HG03520 (cell line): Measurements from ENCODE around the gene ITGA1.
"Not testable (repeated sequence)": the region's sequence is repeated elsewhere in the genome, so short reads cannot be mapped to it uniquely, and the experiment has no call there.

Experiments used
- ATAC-seq: cut with Tn5 transposase; IDR thresholded peaks from one replicate; pipeline ENCODE4 v1.9.1; 2021; ENCODE audit warnings: mild to moderate bottlenecking, moderate library complexity; ENCODE audit not compliant: unreplicated experiment

Gene ITGA1

DNA sequence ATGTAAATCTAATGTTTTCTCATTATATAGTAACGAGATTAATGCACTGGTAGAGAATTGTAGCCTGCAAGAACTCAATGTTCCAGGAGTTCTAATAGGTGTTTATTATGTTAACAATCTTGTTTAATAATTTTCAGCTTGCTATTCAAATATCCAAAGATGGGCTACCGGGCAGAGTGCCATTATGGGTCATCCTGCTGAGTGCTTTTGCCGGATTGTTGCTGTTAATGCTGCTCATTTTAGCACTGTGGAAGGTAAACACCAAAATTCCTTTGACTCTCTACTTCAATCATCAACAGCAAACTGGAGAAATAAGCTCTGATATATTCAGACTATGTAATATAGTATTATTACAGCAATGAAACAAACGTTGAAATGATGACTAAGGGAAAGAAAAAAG, 159.5 kb downstream of the ITGA1 start:
- ATAC-seq = no peak

DNA sequence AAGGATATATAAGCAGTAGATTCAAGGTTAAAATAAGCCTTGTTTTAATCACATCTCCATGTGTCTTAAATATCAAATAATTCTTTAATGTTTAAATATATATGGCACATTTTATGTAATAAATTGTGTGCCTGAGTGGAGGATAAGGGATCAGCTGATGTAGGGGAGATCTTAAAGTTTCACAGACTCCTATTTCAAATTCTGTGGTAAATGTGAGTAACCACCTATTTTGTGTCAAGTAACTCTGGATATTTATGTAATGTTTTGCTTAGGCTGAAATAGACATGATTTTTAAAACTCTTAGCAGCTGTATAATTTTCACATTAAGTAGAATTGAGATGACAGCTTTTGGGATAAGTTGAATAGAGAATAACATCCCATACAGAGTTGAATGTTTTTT, 160.1 kb downstream of the ITGA1 start:
- no peak for ATAC-seq

DNA sequence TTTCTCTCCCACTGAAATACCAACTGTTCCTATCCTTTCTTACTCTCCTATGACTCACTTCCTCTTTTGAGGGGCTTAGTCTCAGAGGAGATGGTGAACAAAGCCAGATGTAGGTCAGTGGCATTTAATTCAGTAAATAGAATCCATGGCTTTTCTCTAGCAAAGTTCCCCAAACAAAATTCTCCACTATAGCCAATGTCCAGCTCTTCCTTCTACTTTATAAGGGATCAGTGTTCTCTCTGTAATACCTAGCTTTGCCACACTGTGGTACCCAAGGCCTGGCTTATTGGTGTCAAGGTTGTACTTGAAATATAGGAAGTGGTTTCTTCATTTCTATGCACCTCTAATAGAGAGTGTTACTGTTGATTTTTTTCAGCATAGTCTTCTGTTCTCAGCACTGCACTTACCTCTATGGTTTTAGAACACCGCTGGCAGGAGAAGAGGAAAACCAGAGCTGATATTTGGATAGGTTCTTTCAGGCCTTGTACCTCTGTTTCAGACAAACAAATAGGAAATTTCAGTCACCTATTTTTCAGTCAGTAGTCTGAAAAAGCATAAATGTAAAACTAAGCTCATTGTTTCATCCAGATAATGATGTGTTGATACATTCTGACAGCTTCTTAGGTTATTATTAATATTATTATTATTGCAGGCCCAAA, 160.8 kb downstream of the ITGA1 start:
- ATAC-seq = peak; percentile 99

DNA sequence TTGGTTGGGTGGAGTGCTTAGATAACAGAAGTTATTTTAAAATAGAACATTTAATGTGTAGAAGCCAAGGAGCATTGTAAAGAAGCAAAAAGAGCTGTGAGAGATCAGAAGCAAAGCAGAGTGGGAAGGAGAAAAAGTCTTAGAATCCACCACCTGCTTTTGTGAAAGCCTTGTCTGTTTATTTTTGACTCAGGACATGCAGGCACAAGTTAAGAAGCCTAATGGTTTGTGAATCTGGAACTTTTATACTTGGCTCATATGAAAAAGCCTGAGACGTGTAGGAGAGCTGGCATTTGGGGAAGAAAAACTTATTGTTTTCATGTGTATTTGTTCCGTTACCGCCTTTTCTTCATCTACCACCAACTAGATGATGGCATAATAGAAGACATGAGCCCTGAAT, 163.0 kb downstream of the ITGA1 start:
- no peak for ATAC-seq

DNA sequence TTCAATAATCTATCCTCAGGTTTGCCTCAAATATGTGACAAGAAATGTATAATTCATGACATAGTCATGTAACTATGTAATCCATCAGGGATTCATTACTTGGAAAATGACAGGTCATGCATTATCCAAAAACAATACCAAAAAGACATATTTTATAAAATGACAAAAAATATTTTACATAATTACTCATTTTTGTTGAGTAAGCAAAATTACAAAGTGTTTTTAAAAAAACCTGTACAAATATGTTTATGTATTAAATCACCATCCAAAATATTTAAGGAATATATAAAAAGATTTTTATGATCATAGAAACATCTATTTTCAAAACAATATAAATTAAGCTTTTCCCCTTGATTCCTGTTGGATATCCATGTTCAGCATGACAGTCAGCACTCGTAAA, 164.8 kb downstream of the ITGA1 start:
- ATAC-seq = no peak

DNA sequence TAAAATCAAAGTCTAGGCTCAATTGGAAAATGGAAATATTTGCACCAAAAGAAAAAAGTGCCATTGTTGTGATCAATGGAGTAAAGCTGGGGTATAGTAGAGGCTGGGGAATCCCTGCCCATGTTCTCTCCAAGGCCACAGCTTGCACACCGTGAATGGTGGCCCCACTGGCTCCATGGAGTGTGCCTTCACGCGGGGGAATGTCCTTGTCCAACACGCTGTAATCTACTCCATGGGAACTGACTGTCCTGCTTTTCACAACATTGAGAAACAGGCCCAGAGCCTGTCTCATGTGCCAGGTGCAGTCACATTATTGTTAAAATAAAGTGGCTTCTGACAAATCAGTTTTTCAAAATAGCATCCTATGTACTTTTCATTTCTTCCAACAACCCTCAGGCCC, 168.3 kb downstream of the ITGA1 start:
- no peak for ATAC-seq

DNA sequence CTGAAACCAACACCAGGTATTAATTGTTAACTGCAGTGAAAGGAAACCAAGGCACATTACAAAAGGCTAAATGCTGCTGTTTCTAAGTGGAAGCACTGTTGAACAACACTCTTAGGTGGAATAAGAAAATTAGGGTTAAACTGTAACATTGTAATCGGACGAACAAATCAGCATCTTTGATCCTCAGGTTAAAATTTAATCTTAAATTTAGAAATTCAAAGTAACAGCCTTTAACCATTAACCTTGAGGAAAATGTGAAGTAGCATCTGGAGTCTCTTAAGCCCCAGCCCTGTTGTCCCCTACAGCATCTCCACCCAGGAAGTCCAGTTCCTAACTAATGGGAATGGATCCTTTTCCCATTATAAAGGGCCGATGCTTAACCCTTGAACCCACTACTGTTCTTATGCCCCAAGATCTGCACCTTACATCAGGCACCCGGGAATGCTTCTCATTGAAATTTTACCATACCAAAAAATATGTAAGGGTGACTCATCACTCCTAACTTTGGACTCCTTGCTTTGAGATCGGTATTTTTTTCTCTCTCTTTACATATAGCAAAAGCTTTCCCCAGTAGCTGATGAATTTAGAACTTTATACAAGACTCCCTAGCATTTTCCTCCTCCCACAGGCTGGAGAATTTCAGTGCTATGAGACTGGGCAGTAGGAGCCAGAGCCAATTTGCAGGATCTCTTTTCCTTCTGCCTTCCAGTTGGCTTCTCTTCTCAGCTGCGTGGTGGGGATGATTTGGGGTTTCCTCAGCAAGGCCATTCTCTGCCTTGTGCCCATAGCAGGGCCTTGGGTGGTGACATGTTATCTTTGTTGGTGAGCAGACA, 169.4 kb downstream of the ITGA1 start:
- ATAC-seq = no peak

DNA sequence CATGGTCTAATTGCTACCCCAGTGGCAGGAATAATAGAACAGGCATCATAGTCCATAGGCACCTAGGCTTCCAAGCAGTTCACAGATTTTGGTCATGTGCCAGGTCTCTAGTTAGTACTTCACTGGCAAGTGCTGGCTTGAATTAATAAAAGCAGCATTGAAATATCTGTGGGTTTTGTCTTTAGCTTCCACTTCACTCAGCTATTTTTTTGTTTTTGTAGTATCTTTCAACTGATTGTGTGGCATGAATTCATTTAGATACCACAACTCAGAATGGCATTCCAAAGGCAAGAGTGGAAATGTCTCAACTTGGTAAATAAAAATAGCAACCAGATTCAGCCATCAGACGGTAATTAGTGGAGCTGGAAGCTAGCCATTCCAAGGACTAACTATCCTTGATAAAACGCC, 173.6 kb downstream of the ITGA1 start:
- no peak for ATAC-seq

DNA sequence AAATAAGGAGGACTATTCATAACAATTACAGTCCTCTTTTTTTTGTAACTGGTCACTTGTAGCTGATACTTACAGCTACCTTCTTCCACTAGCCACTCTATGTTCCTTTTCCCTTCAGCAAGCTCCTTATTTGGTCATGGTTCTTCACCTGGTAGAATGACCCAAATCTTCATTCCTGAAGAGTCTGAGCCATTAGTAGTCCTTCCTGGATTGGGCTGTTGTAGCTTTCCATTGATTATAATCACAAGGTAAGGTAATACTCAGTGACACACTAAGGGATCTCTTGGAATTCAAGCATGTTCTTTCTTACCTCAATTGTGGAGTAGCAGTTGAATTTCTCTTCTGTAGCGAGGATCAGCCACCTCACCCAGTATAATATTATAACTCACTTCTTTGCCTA, 175.9 kb downstream of the ITGA1 start:
- ATAC-seq = no peak

DNA sequence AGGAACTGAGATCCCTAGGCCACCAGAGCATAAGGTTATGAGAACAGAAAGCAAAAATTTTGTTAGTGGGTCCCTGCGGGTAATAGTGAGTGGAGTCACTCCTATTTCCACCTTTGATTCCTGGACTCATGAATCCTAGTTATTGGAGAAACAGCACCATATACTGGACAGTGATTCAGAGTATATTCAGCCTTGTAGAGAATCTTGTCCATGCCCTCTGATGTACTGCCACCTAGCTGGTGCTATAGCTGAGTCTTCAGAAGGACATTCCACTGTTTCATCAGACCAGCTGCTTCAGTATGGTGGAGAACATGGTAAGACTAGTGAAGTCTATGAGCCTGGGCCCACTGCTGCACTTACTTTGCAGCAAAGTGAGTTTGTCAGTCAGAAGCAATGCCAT, 176.4 kb downstream of the ITGA1 start:
- ATAC-seq = no peak

DNA sequence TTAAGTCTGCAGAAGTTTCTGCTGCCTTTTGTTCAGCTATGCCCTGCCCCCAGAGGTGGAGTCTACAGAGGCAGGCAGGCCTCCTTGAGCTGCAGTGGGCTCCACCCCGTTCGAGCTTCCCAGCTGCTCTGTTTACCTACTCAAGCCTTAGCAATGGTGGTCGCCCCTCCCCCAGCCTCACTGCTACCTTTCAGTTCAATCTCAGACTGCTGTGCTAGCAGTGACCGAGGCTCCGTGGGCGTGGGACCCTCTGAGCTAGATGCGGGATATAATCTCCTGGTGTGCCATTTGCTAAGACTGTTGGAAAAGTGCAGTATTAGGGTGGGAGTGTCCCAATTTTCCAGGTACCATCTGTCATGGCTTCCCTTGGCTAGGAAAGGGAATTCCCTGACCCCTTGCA, 188.4 kb downstream of the ITGA1 start:
- not testable (repeated sequence) for ATAC-seq

DNA sequence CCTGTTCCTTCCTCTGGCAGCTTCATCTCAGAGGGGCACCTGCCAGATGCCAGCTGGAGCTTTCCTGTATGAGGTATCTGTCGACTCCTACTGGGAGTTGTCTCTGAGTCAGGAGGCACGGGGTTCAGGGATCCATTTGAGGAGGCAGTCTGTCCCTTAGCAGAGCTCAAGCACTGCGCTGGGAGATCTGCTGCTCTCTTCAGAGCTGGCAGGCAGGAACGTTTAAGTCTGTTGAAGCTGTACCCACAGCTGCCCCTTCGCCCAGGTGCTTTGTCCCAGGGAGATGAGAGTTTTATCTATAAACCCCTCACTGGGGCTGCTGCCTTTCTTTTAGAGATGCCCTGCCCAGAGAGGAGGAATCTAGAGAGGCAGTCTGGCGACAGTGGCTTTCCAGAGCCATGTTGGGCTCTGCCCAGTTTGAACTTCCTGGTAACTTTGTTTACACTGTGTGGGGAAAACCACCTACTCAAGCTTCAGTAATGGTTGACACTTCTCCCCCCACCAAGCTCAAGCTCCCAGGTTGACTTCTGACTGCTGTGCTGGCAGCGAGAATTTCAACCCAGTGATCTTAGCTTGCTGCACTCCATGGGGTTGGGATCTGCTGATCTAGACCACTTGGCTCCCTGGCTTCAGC, 189.7 kb downstream of the ITGA1 start:
- no peak for ATAC-seq

DNA sequence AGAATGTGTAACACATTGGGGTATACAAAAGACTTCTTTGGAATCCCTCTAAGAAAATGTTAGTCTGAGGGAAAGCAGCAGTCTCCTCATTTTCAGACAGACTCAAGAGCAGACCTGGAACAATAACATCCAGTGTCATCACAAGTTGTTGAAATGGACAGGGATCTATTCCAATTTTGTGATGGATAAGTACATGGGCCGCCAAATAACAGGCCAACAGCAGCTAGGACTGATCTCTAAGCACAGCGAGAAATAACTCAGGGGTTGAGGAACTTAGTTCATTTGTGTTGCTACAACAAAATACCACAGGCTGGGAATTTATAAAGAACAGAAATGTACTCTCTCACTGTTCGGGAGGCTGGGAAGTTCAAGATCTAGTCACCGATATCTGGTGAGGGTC, 193.8 kb downstream of the ITGA1 start:
- no peak for ATAC-seq

DNA sequence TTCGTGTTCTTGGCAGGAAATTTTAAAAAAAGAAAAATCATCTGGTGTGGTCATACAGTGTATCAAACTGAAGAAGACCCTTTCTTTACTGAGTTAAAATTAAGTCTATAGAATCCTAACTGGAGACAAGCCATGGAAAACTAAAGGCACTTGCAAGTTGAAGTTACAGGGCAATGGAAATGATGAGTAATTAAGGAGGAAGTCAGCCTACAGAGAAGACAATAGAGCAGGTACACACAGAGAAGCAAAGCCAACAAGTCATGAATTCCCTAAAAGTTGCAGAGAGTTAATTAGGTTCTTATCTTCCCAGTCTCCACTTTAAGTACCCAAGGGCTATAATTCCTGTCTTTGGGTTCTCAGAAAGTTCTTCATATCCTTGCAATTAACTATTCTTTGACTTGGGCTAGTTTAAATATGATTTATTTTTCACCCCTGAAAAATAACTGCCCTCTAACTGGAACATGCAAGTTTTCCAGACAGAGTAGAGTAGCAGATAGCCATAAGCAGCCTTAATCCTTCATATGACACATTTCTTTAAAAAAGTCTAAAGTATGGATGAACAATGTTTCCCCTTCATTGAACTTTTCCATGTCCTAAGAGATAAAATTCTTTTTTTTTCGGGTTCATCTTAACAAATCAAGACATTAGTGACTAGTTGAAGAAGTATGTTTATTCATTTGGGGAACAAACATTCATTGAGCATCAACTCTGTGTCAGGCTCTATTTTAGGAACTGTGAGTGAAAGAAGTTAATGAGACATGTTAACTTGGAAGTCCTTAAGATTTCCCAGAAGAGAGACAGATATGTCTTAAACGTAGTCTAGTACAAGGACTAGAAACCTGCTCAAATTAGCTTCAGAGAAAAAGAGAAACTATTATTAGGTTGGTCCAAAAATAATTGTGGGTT, 196.3 kb downstream of the ITGA1 start:
- ATAC-seq = no peak

DNA sequence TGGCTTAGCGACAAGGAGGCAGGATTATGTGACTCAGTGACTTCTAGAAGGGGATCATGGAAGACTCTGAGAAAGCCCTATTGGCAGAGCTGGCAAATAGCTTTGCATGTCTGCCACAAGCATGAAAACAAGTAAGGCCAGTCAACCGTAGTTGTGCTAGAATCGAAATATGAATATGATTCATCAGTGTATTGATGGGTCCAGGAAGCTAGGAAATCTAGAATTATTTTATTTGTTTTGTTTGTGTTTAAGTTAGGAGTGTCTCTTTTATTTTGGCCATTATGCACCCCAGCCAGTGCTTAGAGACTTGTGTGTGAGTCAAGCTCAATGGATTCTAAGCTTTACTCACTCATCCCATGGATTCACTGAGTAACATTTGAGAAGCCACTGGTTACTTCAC, 197.6 kb downstream of the ITGA1 start:
- ATAC-seq = no peak

DNA sequence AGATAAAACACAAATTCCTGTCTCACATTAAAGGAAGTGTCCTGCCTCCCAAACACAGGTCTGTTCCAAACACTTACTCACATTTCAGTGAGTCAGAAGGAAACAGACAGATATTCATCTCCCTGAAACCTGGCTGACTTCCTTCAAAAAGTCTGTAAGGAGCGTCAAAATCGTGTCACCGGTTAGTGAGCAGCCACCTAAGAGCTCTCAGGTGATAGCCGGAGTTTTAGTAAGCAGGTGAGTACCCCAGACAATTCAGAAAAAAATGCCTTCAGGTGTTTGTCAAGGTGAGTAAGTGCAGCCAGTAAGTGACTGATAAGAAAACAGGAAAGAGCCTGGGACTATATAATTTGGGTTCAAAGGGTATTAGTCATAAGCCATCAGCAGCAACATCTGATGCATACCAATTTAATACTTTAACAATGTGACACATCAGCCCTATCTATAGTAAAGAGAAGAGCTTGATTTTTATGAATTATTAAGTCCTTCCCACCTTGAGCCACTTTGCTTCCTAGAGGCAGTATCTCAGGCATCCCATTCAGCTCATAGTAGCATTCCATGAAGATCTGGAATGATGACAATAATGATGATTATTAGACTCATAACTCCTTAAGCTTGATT, 200.1 kb downstream of the ITGA1 start:
- ATAC-seq = no peak

DNA sequence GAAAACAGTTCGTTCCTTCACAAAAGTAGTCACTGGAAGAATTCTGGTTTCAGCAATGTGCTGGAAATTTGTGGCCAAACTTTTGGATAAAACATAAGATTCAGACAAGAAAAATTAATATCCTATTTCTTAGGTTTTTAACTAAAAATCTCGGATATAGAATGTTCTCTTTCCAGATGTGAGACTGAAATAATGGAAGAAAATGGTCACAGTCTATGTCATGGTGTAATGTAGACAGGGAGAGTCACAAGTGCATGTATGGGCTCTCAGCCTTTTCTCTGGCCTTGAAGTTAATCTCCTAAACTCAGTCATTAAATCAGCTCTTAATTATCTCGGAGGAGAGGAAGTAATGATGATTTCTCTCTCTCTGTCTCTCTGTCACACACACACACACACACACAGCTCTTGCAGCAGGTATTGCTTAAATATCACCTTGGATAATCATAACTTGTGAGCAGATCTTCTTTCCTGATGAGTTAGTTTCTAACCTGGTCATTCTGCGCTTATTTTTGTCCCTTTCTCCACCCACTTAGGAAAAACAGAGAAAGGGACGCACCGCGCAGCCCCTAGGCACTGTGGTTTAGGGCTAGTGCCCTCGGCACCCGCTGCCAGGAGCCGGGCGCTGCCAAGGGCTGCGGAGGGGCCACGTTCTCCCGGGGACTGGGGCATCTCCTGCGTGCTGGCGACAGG, 200.8 kb downstream of the ITGA1 start:
- ATAC-seq = no peak

DNA sequence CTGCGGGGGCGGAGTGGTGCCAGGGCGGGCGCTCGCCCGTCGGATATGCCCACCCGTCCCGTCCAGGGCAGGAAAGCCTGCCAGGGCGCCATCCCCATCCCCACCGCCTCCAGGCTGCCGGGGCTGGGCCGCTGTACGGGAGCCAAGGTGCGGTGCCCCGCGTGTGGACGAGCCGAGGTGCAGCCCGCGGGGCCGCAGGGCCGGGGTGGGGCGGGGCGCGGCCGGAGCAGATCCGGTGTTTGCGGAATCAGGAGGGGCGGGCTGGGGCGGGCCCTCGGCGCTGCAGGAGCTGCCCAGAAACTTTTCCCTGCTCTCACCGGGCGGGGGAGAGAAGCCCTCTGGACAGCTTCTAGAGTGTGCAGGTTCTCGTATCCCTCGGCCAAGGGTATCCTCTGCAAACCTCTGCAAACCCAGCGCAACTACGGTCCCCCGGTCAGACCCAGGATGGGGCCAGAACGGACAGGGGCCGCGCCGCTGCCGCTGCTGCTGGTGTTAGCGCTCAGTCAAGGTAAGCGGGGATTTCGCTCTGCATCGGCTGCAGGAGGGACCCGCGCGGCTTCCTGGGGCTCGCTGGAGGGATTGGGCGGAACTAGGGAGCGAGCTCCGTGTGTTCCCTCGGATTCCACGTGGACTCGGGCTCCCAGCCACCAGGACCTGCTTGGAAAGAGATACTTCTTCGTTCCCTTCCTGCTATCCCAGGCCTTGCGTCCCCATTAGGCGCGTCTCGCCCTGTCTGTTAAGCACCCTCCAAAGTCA, 201.5 kb downstream of the ITGA1 start, which contains the start of gene ITGA2:
Gene ITGA2 (plus strand): TSS at position 328 of the 756 bp plus-strand sequence. CDS start 117 bp downstream, at position 445.
- no peak for ATAC-seq
